ENCODE measurements around the gene ANAPC4.

ANAPC4 gene

DNA sequence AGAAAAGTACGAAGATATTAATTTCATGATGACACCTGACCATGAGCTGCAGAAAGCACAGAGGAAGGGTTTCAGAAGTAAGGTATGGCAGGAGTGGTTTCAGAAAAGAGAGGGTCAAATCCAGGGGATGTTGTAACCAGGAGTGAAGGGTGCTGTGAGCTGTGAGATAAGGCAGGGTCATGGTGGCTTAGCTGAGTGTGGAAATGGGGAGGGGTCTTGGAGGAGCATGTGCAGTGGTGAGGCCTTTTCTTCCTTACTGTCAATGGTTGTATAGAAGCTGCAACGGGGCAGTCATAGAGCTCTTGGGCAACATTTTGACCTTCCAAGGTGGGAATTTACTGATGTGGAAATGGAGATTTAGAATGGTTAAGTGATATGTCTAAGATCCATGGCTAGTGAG is 2.5 kb downstream of the ANAPC4 start:
- DNase-seq = no peak

GRCh38 chr4:25383647-25384046 is 6.6 kb downstream of the ANAPC4 start:
- no peak for DNase-seq

DNA sequence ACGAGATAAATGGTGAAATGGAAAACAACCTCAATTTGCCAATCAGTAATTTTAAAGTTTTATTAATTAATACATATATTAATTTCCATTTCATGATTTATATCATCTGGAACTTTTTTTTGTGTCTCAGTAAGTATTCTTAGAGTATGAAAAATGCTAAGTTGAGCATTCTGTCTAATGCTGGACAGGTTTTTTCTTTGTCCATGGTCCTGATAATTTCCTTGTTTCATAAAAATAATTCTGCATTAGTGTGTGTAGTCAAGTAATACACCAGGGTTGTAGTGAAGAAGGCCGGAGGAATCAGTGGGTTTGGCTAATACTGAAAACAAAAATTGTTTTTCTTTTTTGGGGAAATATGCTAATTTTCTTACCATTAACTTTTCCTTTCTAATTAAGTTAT is 9.9 kb downstream of the ANAPC4 start:
- DNase-seq = no peak

DNA sequence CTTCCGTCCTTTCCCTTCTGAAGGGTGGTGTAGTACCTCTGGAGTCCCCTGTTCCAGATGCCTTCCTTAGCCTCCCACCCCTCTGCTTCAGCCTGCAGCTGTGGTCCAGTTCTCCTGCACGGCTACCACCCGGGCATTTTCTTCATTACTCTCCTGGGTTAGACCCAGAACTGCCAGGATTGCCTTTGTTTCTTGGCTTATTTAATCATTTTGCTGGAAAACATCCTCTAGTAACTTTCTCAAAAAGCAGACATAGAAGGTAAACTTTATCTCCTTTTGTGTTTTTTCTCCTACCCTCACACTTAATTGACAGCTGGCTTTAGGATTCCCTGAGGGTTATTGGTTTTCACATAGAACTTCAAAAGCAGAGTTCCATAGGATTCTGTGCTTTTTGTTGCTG is 20.2 kb downstream of the ANAPC4 start:
- no peak for DNase-seq

GRCh38 chr4:25399510-25399909 is 22.4 kb downstream of the ANAPC4 start:
- DNase-seq = no peak

- DNase-seq = no peak
Observed at GRCh38 chr4:25401066-25401465, 24.0 kb downstream of the ANAPC4 start.

- DNase-seq = no peak
Observed at GRCh38 chr4:25402521-25402920, 25.5 kb downstream of the ANAPC4 start.

- no peak for DNase-seq
Observed at GRCh38 chr4:25403699-25404098, 26.6 kb downstream of the ANAPC4 start.

GRCh38 chr4:25405453-25405852 is 28.4 kb downstream of the ANAPC4 start:
- no peak for DNase-seq

DNA sequence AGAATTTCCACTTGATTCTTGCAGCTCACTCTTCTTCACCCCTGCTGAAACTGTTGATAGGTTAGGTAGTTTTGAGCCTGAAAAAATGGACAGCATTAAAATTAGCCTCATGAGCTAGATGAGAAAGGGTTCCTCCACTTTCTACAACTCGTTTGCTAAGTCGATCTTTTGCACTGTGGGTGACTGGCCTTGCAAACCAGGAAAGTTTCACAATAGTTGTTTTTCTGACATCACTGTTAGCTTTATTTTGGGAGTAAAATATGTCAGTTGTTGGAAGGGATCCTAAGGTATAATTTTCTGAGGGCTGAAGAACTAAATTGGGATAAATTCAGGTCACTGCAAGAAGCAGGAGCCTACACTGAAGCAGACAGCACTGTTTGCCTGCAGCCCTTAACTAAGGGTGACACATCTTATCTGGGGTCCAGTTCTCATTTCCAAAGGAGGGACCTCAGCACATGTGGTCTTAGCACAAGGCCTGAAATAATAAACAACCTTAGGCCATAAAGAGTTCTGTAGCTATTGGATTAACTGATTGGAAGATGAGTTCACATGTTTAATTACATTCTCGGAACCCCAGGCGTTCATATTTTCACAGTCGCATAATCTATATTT is 29.1 kb downstream of the ANAPC4 start:
- DNase-seq = no peak

- no peak for DNase-seq
Observed at GRCh38 chr4:25410820-25411529, 33.9 kb downstream of the ANAPC4 start.

GRCh38 chr4:25413261-25413660 is 36.2 kb downstream of the ANAPC4 start:
- no peak for DNase-seq

DNA sequence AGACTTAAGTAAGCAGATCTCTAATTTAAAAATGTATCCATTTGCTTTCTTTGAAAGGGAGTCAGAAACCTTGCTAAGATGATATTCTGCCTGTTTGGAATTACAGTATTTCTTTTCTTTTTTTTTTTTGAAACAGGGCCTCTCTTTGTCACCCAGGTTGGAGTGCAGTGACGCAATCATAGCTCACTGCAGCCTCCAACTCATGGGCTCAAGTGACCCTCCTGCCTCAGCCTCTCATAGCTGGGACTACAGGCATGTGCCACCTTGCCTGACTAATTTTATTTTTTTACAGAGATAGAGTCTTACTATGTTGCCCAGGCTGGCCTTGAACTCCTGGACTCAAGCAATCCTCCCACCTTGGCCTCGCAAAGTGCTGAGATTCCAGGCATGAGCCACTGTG is 40.0 kb downstream of the ANAPC4 start:
- DNase-seq = no peak

- DNase-seq = no peak
Observed at GRCh38 chr4:25420931-25421330, 43.9 kb downstream of the ANAPC4 start.

DNA sequence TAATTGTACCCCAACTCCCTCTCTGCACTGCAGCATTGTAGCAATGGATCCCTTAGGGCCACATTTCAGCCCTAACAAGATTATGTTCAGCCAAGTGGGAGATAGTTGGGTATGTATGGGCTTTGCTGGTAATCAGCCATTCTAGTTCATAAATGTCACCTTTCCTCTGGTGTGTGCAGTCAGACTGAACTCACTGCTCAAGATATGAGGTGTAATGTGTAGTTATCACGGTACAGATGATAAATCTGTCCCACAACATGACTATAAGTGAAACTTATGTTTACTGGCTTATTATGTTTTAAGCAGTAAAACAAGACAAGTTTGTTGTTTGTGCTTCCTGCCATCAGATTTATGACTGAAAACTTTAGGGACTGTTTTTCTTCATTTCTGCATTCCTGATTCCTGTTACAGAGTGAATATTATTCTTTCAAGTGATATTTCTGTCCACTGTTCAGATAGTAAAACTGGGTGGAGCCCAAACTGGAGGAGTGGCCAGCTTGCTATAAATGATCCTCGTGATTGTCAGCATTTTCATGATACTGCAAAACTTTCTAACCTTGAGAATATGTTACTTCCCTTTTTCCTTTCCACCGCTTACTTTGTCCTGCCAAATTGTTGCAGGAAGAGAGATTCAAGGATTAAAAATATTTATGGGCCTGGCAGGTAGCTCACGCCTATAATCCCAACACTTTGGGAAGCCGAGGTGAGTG is 44.9 kb downstream of the ANAPC4 start:
- no peak for DNase-seq

DNA sequence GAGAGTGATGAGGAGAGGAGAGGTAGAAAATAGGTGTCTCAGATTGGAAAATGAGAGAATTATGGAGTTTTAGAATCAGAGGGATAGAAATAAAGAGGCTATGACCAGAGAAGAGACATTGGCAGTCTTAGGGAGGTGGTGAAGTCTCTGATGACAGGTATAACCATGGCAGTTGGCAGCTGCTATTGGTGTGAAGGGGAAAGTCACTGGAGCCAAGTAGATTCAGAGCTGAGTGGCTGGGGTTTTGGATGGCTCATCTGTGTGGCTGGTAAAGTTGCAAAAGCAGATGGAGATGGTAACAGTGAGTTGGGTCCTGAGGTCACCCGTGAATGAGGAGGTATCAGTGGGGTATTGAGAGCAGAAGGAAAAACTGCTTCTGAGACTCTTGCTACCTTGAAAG is 46.5 kb downstream of the ANAPC4 start:
- DNase-seq = no peak

DNA sequence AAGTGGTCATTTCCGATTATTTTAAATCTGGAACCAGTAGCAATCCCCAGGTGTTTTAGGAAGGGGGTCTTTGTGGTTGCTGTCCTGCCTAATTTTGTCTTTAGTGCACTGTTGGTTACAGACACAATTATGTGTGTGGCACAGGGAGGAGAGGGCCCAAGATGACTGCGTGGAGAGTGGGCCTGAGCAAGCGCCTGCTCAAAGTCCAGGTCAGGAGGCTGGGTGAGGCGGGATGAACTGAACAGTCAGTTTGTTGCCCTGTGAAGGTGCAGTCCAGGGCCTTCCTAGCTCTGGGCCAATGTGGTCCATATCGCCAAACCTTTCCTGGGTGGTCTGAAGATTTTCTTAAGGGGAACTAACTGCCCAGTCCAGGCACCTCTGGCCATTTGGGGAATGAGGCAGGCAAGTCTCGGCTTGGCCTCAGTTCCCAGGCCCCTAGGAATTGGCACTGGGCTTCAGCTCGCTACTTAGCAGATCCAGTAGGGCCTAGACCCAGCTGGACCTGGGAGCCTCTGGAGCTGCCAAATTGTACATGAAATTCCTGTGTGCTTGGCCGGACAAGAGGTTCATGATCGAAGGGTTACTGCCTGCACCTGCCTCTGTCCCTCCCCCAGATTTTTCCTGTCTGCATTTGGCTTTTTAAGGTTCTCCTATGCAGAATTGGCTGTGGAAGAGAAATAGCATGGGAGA is 47.6 kb downstream of the ANAPC4 start:
- no peak for DNase-seq

GRCh38 chr4:25425361-25425760 is 48.3 kb downstream of the ANAPC4 start:
- no peak for DNase-seq

GRCh38 chr4:25427871-25428270 is 50.8 kb downstream of the ANAPC4 start:
- DNase-seq = no peak

- DNase-seq = no peak
Observed at GRCh38 chr4:25430630-25431029, 53.6 kb downstream of the ANAPC4 start.

DNA sequence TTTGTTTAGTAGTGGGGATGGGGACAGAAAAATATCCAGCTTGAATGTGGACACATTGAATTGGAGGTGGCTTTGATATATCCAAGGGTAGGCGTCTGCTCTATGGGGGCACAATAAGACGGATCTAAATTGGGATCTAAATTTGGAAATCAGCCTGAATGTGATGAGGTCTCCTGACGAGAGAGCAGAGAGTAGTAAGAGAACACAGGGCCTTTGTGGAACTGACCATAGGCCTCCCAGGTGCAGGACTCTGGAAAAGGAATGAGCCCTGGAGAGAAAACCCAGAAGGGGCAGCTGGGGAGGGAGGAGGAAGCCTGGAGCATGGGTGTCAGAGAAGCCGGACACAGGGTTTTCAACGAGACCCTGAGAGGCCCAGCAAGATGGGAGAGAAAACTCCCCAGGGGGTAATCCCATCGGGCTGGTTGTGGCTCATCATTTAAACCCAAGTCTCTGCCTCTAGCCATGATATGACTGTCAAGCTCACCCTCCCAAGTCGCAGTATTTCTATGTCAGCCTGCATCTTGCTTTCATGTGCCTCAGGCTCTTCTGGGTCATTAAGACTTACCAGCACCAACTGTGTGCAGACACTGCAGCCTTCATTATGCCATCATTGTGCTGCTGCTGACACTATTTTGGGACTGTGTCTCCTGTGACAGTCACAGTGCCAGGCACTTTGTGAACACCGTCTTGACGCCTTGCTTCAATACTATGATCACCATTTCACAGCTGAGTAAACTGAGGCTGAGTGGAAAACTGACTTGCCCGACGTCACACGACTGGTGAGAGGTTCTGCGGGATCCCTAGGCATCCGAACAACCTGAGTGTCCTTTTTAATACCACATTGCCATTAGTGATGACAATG is 57.1 kb downstream of the ANAPC4 start:
- DNase-seq = no peak

- DNase-seq = no peak
Observed at GRCh38 chr4:25437926-25438325, 60.9 kb downstream of the ANAPC4 start.
